Skeletal muscle tissue (tissue), 4 donors: ENCODE results near the gene SMAD3. TPM values are rescaled to one million over a fixed set of nuclear protein-coding genes. Genes with fewer than 3 reads are reported as not detected.
A peak's percentile ranks its signal among the peaks of the same experiment; 100 is the strongest.

Source experiments
- H3K27ac ChIP-seq: one replicate; pipeline ENCODE4 v1.7.0; 2013; ENCODE audit warnings: mild to moderate bottlenecking, low read depth, low read length, inconsistent platforms
- H3K27me3 ChIP-seq, 3 donors: one replicate each; pipeline ENCODE4 v1.7.0; 2013; ENCODE audit warnings: low read length in 3 of 3; ENCODE audit not compliant: control insufficient read depth in 3 of 3, insufficient read depth in 3 of 3
- H3K36me3 ChIP-seq, 3 donors: one replicate each; pipeline ENCODE4 v1.7.0; 2013; ENCODE audit warnings: low read length in 3 of 3; ENCODE audit not compliant: control insufficient read depth in 3 of 3, insufficient read depth in 3 of 3
- H3K4me1 ChIP-seq, 3 donors: one replicate each; pipeline ENCODE4 v1.7.0; 2013; ENCODE audit warnings: low read length in 3 of 3, mild to moderate bottlenecking in 3 of 3; ENCODE audit not compliant: control insufficient read depth in 3 of 3, insufficient read depth in 3 of 3
- H3K4me3 ChIP-seq, 3 donors: one replicate each; pipeline ENCODE4 v1.7.0; 2013; ENCODE audit warnings: low read length in 3 of 3
- H3K9ac ChIP-seq, 3 donors: one replicate each; pipeline ENCODE4 v1.7.0; 2013; ENCODE audit warnings: low read length in 3 of 3, mild to moderate bottlenecking in 3 of 3, moderate library complexity in 2 of 3, low read depth in 1 of 3
- H3K9me3 ChIP-seq, 3 donors: one replicate each; pipeline ENCODE4 v1.7.0; 2013; ENCODE audit warnings: low read length in 3 of 3; ENCODE audit not compliant: control insufficient read depth in 3 of 3
- total RNA-seq: library from RNA; depleted of rRNA; stranded (reverse); fragments of >200 nt; gene quantifications from one replicate; pipeline ENCODE4 v1.2.3, GENCODE V29; 2014
- donor health status: Osteomylitis.

Gene SMAD3
- total RNA-seq, 1 donor from 2014 or later: 17.2 TPM

DNA sequence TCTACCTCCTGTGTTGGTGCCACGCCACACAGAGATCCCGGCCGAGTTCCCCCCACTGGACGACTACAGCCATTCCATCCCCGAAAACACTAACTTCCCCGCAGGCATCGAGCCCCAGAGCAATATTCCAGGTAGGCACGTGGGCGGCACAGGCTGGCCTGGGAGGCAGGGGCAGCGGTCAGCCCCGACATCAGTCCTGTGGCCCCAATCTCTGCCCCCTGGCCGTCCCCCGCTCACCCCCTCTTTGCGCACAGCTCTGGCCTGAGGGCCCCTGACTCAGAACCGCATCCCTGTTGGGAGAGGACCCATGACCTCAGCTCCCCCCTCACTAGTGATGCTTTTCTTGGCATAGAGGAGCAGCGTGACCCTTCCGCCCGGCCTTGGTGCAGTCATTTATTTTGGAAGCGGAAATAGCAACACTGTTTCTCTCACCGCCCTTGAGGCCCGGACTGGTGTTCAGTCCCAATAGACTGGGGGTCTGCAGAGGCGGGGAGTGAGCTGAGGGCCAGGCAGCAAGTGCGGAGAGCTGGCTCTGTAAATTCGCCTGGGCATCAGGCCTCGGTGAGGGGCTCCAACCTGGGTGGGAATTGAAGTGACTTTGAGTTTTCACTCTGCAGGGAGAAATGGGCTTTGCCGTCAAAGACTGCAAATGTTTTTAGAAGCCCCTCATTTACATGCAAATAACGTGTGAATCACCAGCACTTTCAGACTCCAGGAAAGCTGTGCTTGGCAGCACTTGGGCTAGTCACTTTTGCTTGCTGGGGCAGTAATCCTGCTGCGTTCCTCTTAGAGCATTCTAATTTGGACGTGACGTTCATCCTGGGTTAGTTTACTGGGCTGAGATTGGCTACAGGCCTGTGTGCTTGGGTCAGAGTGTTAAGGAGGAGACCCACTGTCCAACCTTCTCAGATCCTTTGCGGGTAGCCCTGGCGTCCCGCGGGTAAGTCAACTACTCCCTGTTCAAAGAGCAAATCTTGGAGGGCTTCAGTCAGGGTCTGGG, 100.2 kb downstream of the SMAD3 start:
- Histone ChIP-seq H3K9me3 (no peaks in the 10 kb centered on the region), H3K36me3 (peaks cover 13 to 29% (median 22%) of the 10 kb centered on the region in 3 donors), H3K9ac (peak overlapping the region; percentile 1 to 80 (median 28)), H3K27me3 (no peaks in the 10 kb centered on the region), H3K4me3 (peak overlapping the region in 1 of 3 donors; percentile 77), H3K4me1 (peaks cover 79 to 89% (median 83%) of the 10 kb centered on the region in 3 donors), H3K27ac (peak overlapping the region; percentile 32)

DNA sequence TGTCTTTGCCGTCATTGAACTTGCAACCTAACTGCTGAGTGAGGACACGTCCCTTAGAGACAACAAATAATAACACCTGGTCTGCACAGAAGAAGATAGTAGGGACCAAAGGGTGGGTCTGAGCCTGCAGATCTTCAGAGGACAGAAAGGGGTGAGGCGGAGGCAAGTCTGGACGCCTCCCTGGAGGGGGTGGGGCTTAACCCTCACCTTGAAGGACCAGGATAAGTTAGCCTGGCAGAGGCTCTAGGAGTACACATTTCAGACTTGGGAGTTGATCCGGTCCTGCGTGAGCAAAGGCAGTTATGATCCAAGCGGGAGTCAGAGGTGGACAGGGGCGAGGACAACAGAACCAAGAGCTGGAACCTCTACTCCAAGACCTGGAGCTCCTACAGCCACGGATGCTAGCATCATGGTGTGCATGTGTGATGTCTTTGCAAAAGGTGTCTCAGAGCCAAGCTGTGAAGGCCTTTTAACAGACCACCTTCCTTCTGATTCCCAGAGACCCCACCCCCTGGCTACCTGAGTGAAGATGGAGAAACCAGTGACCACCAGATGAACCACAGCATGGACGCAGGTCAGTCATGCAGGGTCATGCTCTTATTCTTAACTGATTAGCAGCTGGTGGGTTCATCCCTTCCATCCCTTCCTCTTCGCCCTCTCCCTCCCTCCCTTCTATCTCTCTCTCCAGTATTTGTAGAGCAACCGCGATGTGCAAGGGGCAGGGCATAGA, 101.0 kb downstream of the SMAD3 start:
- H3K4me3 ChIP-seq: peak overlapping the region; percentile 56 to 77 (median 62)
- peak overlapping the region; percentile 36 to 80 (median 48) for H3K9ac ChIP-seq
- H3K4me1 ChIP-seq: peaks cover 83 to 92% (median 88%) of the 10 kb centered on the region in 3 donors
- no peaks in the 10 kb centered on the region for H3K9me3 ChIP-seq
- peaks cover 18 to 33% (median 27%) of the 10 kb centered on the region in 3 donors for H3K36me3 ChIP-seq
- peak overlapping the region; percentile 73 for H3K27ac ChIP-seq
- no peaks in the 10 kb centered on the region for H3K27me3 ChIP-seq

DNA sequence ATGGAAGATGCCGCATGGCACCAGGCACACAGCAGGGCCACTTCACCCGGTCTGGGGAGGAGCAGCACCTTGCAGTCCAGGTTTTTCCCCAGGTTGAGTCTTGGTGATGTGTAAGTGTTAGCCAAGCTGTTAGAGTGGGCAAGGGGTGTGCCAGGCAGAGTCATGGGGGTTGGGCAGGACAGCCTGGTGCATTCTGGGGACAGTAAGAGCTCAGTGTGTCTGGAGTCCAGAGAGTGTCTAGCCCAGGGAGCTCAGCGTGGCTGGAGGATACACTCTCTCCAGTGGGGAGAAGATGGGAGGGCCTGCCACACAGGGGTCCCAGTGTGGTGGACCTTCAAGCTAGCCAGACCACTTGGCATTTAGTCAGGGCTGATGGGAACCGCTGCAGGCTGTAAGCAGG, 101.7 kb downstream of the SMAD3 start:
- peak overlapping the region; percentile 73 for H3K27ac ChIP-seq
- H3K36me3 ChIP-seq: peaks cover 18 to 35% (median 27%) of the 10 kb centered on the region in 3 donors
- H3K9me3 ChIP-seq: no peaks in the 10 kb centered on the region
- H3K9ac ChIP-seq: peak overlapping the region; percentile 13 to 80 (median 48)
- H3K4me1 ChIP-seq: peaks cover 85 to 92% (median 88%) of the 10 kb centered on the region in 3 donors
- no peaks in the 10 kb centered on the region for H3K27me3 ChIP-seq
- H3K4me3 ChIP-seq: peak overlapping the region; percentile 56 to 77 (median 62)

DNA sequence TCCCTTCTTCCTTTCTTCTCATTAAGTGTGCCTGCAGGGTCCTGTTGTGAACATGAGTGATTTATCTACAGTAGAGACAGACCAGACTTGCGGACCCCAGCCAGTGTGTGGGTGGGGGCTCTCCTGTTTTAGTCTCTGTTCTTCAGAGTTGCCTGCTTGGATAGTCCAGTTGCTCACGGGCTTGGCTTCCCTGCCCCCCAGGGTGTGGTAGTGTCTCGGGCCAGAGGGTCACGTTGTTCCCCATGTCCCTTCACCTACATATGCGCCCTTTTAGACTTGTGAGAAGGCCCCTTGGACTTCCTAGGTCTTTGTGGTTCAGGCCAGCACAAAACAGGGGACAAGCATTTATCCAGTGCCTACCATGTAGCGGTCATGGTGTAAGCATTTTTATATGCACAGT, 103.3 kb downstream of the SMAD3 start:
- peaks cover 18 to 44% (median 33%) of the 10 kb centered on the region in 3 donors for H3K36me3 ChIP-seq
- no peaks in the 10 kb centered on the region for H3K27me3 ChIP-seq
- H3K4me3 ChIP-seq: peak overlapping the region; percentile 45 to 72 (median 47)
- no peaks in the 10 kb centered on the region for H3K9me3 ChIP-seq
- peak overlapping the region; percentile 73 for H3K27ac ChIP-seq
- H3K4me1 ChIP-seq: peaks cover 80 to 97% (median 96%) of the 10 kb centered on the region in 3 donors
- peak overlapping the region; percentile 36 to 80 (median 53) for H3K9ac ChIP-seq

DNA sequence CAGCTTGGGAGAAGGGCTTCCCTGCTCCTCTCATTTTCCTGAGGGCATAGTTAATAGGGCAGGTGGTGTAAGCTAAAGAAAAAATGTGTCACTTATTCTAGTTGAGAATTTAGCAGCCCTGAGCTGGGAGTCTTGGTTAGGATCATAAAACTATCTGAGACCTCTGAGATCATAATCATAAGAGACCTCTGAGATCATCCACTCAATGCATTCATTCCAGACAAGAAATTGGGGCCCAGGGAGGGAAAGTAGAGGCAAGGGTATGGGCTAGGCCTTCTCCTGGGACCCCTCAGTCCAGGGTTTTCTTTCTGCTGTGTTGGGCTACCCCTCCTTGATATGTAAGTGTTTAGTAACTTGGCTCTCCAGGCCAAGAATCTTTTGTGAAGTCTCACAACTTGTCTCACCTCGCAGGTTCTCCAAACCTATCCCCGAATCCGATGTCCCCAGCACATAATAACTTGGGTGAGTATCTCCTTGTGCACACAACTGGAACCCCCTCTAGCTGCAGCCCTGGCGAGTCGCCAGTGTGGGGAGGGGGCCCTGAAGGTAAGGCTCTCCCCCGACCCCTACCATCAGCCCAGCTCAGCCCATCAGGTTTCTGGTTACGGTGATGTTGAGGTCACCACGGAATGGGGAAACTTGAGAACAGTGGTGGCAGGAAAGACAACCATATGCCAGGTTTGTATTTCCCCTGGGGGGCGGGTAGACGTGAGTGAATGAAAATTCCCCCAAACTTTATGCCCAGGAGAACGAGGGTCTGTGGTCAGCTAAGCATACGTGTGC, 104.9 kb downstream of the SMAD3 start:
- Histone ChIP-seq H3K4me1 (peaks cover 85 to 99% (median 98%) of the 10 kb centered on the region in 3 donors), H3K9ac (peak overlapping the region in 2 of 3 donors; percentile 12 to 69), H3K27ac (peak overlapping the region; percentile 42), H3K9me3 (no peaks in the 10 kb centered on the region), H3K4me3 (peak overlapping the region in 1 of 3 donors; percentile 45), H3K36me3 (peaks cover 18 to 55% (median 42%) of the 10 kb centered on the region in 3 donors), H3K27me3 (no peaks in the 10 kb centered on the region)

DNA sequence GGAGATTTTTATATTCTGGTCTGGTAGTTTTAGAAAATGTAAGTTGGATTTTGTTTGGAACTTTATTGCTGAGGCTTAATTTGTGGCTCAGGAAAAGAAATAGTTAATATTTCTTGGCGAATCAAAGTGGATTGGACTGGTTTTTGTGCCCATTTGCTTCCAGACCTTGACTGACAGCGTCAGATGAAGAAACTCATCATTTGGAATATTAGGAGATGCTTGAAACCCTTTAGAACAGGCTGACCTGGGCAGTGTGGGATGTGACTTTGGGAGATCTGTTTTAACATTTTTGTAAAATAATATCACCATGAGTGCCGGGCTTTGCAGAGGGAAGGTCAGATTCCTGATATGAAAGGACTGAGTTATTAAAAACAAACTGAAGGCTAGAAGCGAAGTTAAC, 106.1 kb downstream of the SMAD3 start:
- Histone ChIP-seq H3K36me3 (peaks cover 16 to 46% (median 44%) of the 10 kb centered on the region in 3 donors), H3K27ac (peak overlapping the region; percentile 1), H3K4me3 (no peak overlapping the region), H3K4me1 (peaks cover 85 to 99% (median 98%) of the 10 kb centered on the region in 3 donors), H3K9ac (peak overlapping the region in 2 of 3 donors; percentile 17 to 64), H3K27me3 (no peaks in the 10 kb centered on the region), H3K9me3 (no peaks in the 10 kb centered on the region)

DNA sequence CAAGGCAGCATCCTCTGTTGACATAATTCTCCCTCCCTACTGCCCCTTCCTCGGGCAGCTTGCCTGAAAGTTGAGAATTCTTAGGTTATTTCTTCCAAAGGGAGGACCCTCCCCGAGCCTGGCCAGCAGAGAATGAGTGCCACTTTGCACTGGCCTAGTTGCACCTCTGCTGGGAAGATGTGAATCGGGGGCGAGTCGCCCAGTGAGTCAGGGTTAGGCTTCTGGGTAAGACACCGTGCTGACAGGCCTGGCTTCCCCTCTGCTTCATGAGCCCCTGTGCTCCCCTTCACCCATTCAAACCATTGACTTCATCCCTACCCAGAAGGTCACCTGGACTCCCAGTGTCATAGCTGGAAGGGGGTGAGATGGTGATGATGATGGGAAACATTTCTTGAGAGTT, 106.8 kb downstream of the SMAD3 start:
- Histone ChIP-seq H3K9ac (peak overlapping the region in 1 of 3 donors; percentile 64), H3K4me3 (peak overlapping the region in 2 of 3 donors; percentile 11 to 35), H3K4me1 (peaks cover 84 to 99% (median 98%) of the 10 kb centered on the region in 3 donors), H3K36me3 (peaks cover 9 to 39% (median 37%) of the 10 kb centered on the region in 3 donors), H3K27ac (no peak overlapping the region), H3K9me3 (no peaks in the 10 kb centered on the region), H3K27me3 (no peaks in the 10 kb centered on the region)

DNA sequence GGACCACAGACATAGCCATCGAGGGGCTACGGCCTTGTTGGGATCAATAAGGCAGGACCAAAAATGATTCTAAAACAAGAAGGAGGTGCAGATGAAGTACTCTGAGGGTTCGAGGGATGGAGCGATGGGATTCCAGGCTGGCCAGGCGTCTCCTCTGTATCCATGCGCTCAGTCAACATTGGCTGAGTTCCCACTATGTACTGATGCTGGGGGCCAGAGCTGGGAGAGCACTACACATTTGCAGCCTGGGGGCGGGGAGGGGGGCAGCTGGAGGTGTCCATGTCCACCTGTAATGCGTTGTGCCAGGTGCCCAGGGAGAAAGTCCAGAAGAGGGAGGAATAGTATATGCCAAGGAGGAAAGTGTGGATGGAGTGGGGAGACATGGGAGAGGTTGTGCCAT, 107.6 kb downstream of the SMAD3 start:
- no peaks in the 10 kb centered on the region for H3K9me3 ChIP-seq
- no peak overlapping the region for H3K4me3 ChIP-seq
- no peaks in the 10 kb centered on the region for H3K27me3 ChIP-seq
- no peak overlapping the region for H3K9ac ChIP-seq
- H3K36me3 ChIP-seq: peaks cover 9 to 36% (median 34%) of the 10 kb centered on the region in 3 donors
- H3K4me1 ChIP-seq: peaks cover 79 to 99% (median 97%) of the 10 kb centered on the region in 3 donors
- peak overlapping the region; percentile 34 for H3K27ac ChIP-seq

DNA sequence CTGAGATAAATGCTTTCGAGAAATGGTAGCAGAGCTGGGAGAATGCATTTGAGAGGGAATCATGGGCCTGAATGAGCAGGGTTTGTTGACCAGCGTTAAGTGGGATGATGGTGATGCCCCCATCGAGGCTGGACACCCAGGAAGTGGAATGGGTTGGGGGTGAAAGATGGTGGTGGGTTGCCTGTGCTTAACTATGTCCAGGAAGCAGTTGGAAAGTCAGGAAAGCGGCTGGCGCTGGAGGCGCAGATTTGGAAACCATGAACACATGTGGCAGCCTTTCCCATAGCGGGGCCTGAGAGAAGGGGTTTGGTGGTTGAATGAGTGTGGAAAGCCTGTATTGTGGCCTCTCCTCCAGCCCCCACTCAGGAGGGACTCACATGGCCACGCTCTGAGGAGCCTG, 108.4 kb downstream of the SMAD3 start:
- Histone ChIP-seq H3K9ac (no peak overlapping the region), H3K9me3 (no peaks in the 10 kb centered on the region), H3K27ac (no peak overlapping the region), H3K27me3 (no peaks in the 10 kb centered on the region), H3K36me3 (peaks cover 9 to 37% (median 34%) of the 10 kb centered on the region in 3 donors), H3K4me1 (peaks cover 76 to 99% (median 97%) of the 10 kb centered on the region in 3 donors), H3K4me3 (no peak overlapping the region)
